Mesothelial cell of epicardium (in vitro differentiated cells): ENCODE data around the gene ENDOV. TPM values are rescaled to one million over a fixed set of nuclear protein-coding genes. Genes with fewer than 3 reads are reported as not detected.

Experiments
- DNase-seq, 2 experiments: peaks; one replicate each; pipeline ENCODE4 v3.0.0; 2021; ENCODE audit warnings: low spot score in 2 of 2; ENCODE audit not compliant: unreplicated experiment in 2 of 2
- H3K27ac Mint-ChIP-seq: 2 replicates; pipeline ENCODE4 v1.8.0; 2021; ENCODE audit warnings: mixed read lengths
- H3K27me3 Mint-ChIP-seq: 2 replicates; pipeline ENCODE4 v1.8.0; 2021; ENCODE audit warnings: low read depth, mixed read lengths
- H3K36me3 Mint-ChIP-seq: 2 replicates; pipeline ENCODE4 v1.8.0; 2021; ENCODE audit warnings: mixed read lengths
- H3K4me1 Mint-ChIP-seq: 2 replicates; pipeline ENCODE4 v1.8.0; 2021; ENCODE audit warnings: mixed read lengths
- H3K4me3 Mint-ChIP-seq: 2 replicates; pipeline ENCODE4 v1.8.0; 2021; ENCODE audit warnings: mild to moderate bottlenecking, moderate library complexity, mixed read lengths
- H3K9me3 Mint-ChIP-seq: 2 replicates; pipeline ENCODE4 v1.8.0; 2021; ENCODE audit warnings: mixed read lengths
- CTCF ChIP-seq: fragments of 200-600 bp; sonication (generic); IDR thresholded peaks from one replicate; pipeline ENCODE4 v1.5.0; 2021; ENCODE audit warnings: antibody characterized with exemption; ENCODE audit not compliant: unreplicated experiment
- total RNA-seq: library from RNA; stranded (reverse); gene quantifications from 3 replicates; pipeline ENCODE4 v1.2.1, GENCODE V29; 2021

The ENDOV gene
- total RNA-seq, 1 donor from 2014 or later: 43.0 TPM

GRCh38 chr17:80442764-80443163, 27.8 kb downstream of the ENDOV start:
- peaks cover 34% of the 10 kb centered on the region for H3K27me3 Mint-ChIP-seq
- DNase-seq: no peak
- H3K27ac Mint-ChIP-seq: no peak overlapping the region
- no peaks in the 10 kb centered on the region for H3K9me3 Mint-ChIP-seq
- H3K4me3 Mint-ChIP-seq: no peak overlapping the region
- no peaks in the 10 kb centered on the region for H3K36me3 Mint-ChIP-seq
- H3K4me1 Mint-ChIP-seq: no peaks in the 10 kb centered on the region
- no peak for TF ChIP-seq CTCF

- no peaks in the 10 kb centered on the region for H3K4me1 Mint-ChIP-seq
- TF ChIP-seq CTCF: no peak
- peaks cover 35% of the 10 kb centered on the region for H3K27me3 Mint-ChIP-seq
- H3K4me3 Mint-ChIP-seq: no peak overlapping the region
- DNase-seq: no peak
- no peak overlapping the region for H3K27ac Mint-ChIP-seq
- H3K9me3 Mint-ChIP-seq: no peaks in the 10 kb centered on the region
- no peaks in the 10 kb centered on the region for H3K36me3 Mint-ChIP-seq
Observed at GRCh38 chr17:80443498-80443897, 28.5 kb downstream of the ENDOV start.

GRCh38 chr17:80443916-80444643, 29.1 kb downstream of the ENDOV start:
- Mint-ChIP-seq H3K27ac (no peak overlapping the region), H3K27me3 (peaks cover 37% of the 10 kb centered on the region), H3K36me3 (no peaks in the 10 kb centered on the region), H3K9me3 (no peaks in the 10 kb centered on the region), H3K4me3 (no peak overlapping the region), H3K4me1 (no peaks in the 10 kb centered on the region)
- no peak for DNase-seq
- TF ChIP-seq CTCF: no peak

- H3K27me3 Mint-ChIP-seq: peaks cover 37% of the 10 kb centered on the region
- H3K9me3 Mint-ChIP-seq: no peaks in the 10 kb centered on the region
- H3K27ac Mint-ChIP-seq: no peak overlapping the region
- no peak for DNase-seq
- H3K4me3 Mint-ChIP-seq: no peak overlapping the region
- no peaks in the 10 kb centered on the region for H3K4me1 Mint-ChIP-seq
- no peaks in the 10 kb centered on the region for H3K36me3 Mint-ChIP-seq
- no peak for TF ChIP-seq CTCF
Observed at GRCh38 chr17:80444644-80444979, 29.6 kb downstream of the ENDOV start.

GRCh38 chr17:80445007-80445725, 30.2 kb downstream of the ENDOV start:
- Mint-ChIP-seq H3K27ac (no peak overlapping the region), H3K4me1 (no peaks in the 10 kb centered on the region), H3K4me3 (no peak overlapping the region), H3K27me3 (peaks cover 37% of the 10 kb centered on the region), H3K36me3 (no peaks in the 10 kb centered on the region), H3K9me3 (no peaks in the 10 kb centered on the region)
- no peak for TF ChIP-seq CTCF
- no peak for DNase-seq
